GM12864 (cell line): ENCODE results near the gene TP53BP1.
A peak's percentile ranks its signal among the peaks of the same experiment; 100 is the strongest.

Experiments
- DNase-seq: peaks from one replicate; pipeline ENCODE4 v3.0.0-alpha.2; 2011; ENCODE audit warnings: low read depth
- H3K4me3 ChIP-seq: 2 replicates; pipeline ENCODE4 v1.5.1; 2011; ENCODE audit warnings: mild to moderate bottlenecking, low read depth, low read length, control low read depth
- CTCF ChIP-seq: IDR thresholded peaks from 2 replicates; pipeline ENCODE4 v1.5.1; 2011; ENCODE audit warnings: low read depth, mild to moderate bottlenecking, moderate library complexity, low read length, control low read depth, inconsistent platforms; ENCODE audit errors: missing control alignments

The TP53BP1 gene

GRCh38 chr15:43488790-43489189 is 4.2 kb downstream of the TP53BP1 start:
- no peak for TF ChIP-seq CTCF
- no peak overlapping the region for H3K4me3 ChIP-seq
- no peak for DNase-seq

GRCh38 chr15:43487271-43487895 is 5.6 kb downstream of the TP53BP1 start:
- no peak for DNase-seq
- TF ChIP-seq CTCF = no peak
- H3K4me3 ChIP-seq = no peak overlapping the region

GRCh38 chr15:43484455-43484854 is 8.5 kb downstream of the TP53BP1 start:
- TF ChIP-seq CTCF = no peak
- no peak for DNase-seq
- H3K4me3 ChIP-seq = no peak overlapping the region

- H3K4me3 ChIP-seq = no peak overlapping the region
- DNase-seq = no peak
- peak; percentile 18 for TF ChIP-seq CTCF
Measured at GRCh38 chr15:43483297-43484128, 9.4 kb downstream of the TP53BP1 start.

GRCh38 chr15:43473885-43474284 is 19.1 kb downstream of the TP53BP1 start:
- TF ChIP-seq CTCF = no peak
- no peak for DNase-seq
- no peak overlapping the region for H3K4me3 ChIP-seq

GRCh38 chr15:43471975-43472374 is 21.0 kb downstream of the TP53BP1 start:
- TF ChIP-seq CTCF = no peak
- no peak for DNase-seq
- no peak overlapping the region for H3K4me3 ChIP-seq

GRCh38 chr15:43469867-43470266 is 23.1 kb downstream of the TP53BP1 start:
- no peak overlapping the region for H3K4me3 ChIP-seq
- DNase-seq = no peak
- no peak for TF ChIP-seq CTCF
